Ovary (tissue), 3 donors: ENCODE data around the gene PLXNB2.

ENCODE experiments used
- CTCF ChIP-seq, 3 donors: fragments of 450-650 bp in 2 of 3; fragments of 200-600 bp in 1 of 3; IDR thresholded peaks; one replicate each; pipeline versions ENCODE4 v1.5.1 to v1.8.0; 2016 to 2022; ENCODE audit warnings: antibody characterized with exemption in 3 of 3, mild to moderate bottlenecking in 1 of 3
- EP300 ChIP-seq: sonication (generic); formaldehyde crosslinking; IDR thresholded peaks from one replicate; pipeline ENCODE4 v1.6.1; 2017; ENCODE audit warnings: antibody characterized with exemption
- POLR2A ChIP-seq: fragments of 450-650 bp; IDR thresholded peaks from one replicate; pipeline ENCODE4 v1.6.1; 2017; ENCODE audit warnings: antibody characterized with exemption, mild to moderate bottlenecking, moderate library complexity
- donor health status: DM: no; HTN: no; CAD: no.

- TF ChIP-seq POLR2A (no peak), CTCF (IDR thresholded peaks at IDR 0.05) (no peak), EP300 (no peak)
Observed at GRCh38 chr22:50255099-50255498, 52.3 kb downstream of the PLXNB2 start.
